Measurements from ENCODE around the gene MMP27.

The MMP27 gene

GRCh38 chr11:102685754-102686153 is 19.8 kb downstream of the MMP27 start:
- Histone ChIP-seq H3K9me3 (ENCODE audit: insufficient read depth, low read length) (no peaks in the 10 kb centered on the region), H3K27ac (ENCODE audit: low read depth, low read length) (no peak overlapping the region), H3K9ac (ENCODE audit: low read length) (no peak overlapping the region), H3F3A (ENCODE audit: insufficient read depth) (no peaks in the 10 kb centered on the region), H3K79me2 (ENCODE audit: insufficient read depth, low read length) (no peaks in the 10 kb centered on the region), H3K9me2 (replicated peaks; ENCODE audit: insufficient read depth, low read length) (no peaks in the 10 kb centered on the region), H2AFZ (ENCODE audit: low read depth, low read length, severe bottlenecking) (no peak overlapping the region), H4K20me1 (ENCODE audit: low read depth, low read length) (no peaks in the 10 kb centered on the region), H3K4me3 (ENCODE audit: insufficient read depth, low read length, poor library complexity, severe bottlenecking) (no peak overlapping the region), H3K27me3 (ENCODE audit: low read length) (no peaks in the 10 kb centered on the region), H3K4me2 (ENCODE audit: low read depth, low read length, poor library complexity, severe bottlenecking) (no peak overlapping the region), H3K36me3 (ENCODE audit: low read length) (no peaks in the 10 kb centered on the region)
- TF ChIP-seq EZH2phosphoT487 (conservative IDR thresholded peaks at IDR 0.05; ENCODE audit: low read length): no peak
- no peak for TF ChIP-seq CTCF (IDR thresholded peaks at IDR 0.05; ENCODE audit: insufficient read depth, low read length, poor library complexity, severe bottlenecking)

- no peak overlapping the region for H3K27ac ChIP-seq (ENCODE audit: low read depth, low read length)
- no peaks in the 10 kb centered on the region for H4K20me1 ChIP-seq (ENCODE audit: low read depth, low read length)
- H3K4me2 ChIP-seq (ENCODE audit: low read depth, low read length, poor library complexity, severe bottlenecking): no peak overlapping the region
- no peaks in the 10 kb centered on the region for H3K27me3 ChIP-seq (ENCODE audit: low read length)
- no peak overlapping the region for H3K9ac ChIP-seq (ENCODE audit: low read length)
- no peaks in the 10 kb centered on the region for H3K9me2 ChIP-seq (replicated peaks; ENCODE audit: insufficient read depth, low read length)
- no peak overlapping the region for H3K4me3 ChIP-seq (ENCODE audit: insufficient read depth, low read length, poor library complexity, severe bottlenecking)
- no peaks in the 10 kb centered on the region for H3K9me3 ChIP-seq (ENCODE audit: insufficient read depth, low read length)
- no peaks in the 10 kb centered on the region for H3F3A ChIP-seq (ENCODE audit: insufficient read depth)
- no peak for TF ChIP-seq EZH2phosphoT487 (conservative IDR thresholded peaks at IDR 0.05; ENCODE audit: low read length)
- TF ChIP-seq CTCF (IDR thresholded peaks at IDR 0.05; ENCODE audit: insufficient read depth, low read length, poor library complexity, severe bottlenecking): no peak
- no peaks in the 10 kb centered on the region for H3K36me3 ChIP-seq (ENCODE audit: low read length)
- no peaks in the 10 kb centered on the region for H3K79me2 ChIP-seq (ENCODE audit: insufficient read depth, low read length)
- H2AFZ ChIP-seq (ENCODE audit: low read depth, low read length, severe bottlenecking): no peak overlapping the region
Observed at GRCh38 chr11:102685338-102685737, 20.2 kb downstream of the MMP27 start.

- Histone ChIP-seq H3K4me3 (ENCODE audit: insufficient read depth, low read length, poor library complexity, severe bottlenecking) (no peak overlapping the region), H2AFZ (ENCODE audit: low read depth, low read length, severe bottlenecking) (no peak overlapping the region), H3K27me3 (ENCODE audit: low read length) (no peaks in the 10 kb centered on the region), H3K79me2 (ENCODE audit: insufficient read depth, low read length) (no peaks in the 10 kb centered on the region), H3K9me3 (ENCODE audit: insufficient read depth, low read length) (no peaks in the 10 kb centered on the region), H3K27ac (ENCODE audit: low read depth, low read length) (no peak overlapping the region), H3K36me3 (ENCODE audit: low read length) (no peaks in the 10 kb centered on the region), H3K9ac (ENCODE audit: low read length) (no peak overlapping the region), H3K9me2 (replicated peaks; ENCODE audit: insufficient read depth, low read length) (no peaks in the 10 kb centered on the region), H3K4me2 (ENCODE audit: low read depth, low read length, poor library complexity, severe bottlenecking) (no peak overlapping the region), H4K20me1 (ENCODE audit: low read depth, low read length) (no peaks in the 10 kb centered on the region), H3F3A (ENCODE audit: insufficient read depth) (no peaks in the 10 kb centered on the region)
- TF ChIP-seq EZH2phosphoT487 (conservative IDR thresholded peaks at IDR 0.05; ENCODE audit: low read length): no peak
- no peak for TF ChIP-seq CTCF (IDR thresholded peaks at IDR 0.05; ENCODE audit: insufficient read depth, low read length, poor library complexity, severe bottlenecking)
Observed at GRCh38 chr11:102683277-102683676, 22.3 kb downstream of the MMP27 start.

Data from SU-DHL-6 (cell line).